K562 (cell line): ENCODE results near the gene SAMD11. TPM values are rescaled to one million over a fixed set of nuclear protein-coding genes. Genes with fewer than 3 reads are reported as not detected.

ENCODE experiments used
- BCOR ChIP-seq: fragments of 450-650 bp; IDR thresholded peaks from 2 replicates; pipeline ENCODE4 v1.6.1; 2016
- BHLHE40 ChIP-seq: IDR thresholded peaks from 2 replicates; pipeline ENCODE4 v1.6.1; 2011; ENCODE audit warnings: low read length, improper control_type of control experiment
- CBX5 ChIP-seq: IDR thresholded peaks from 2 replicates; pipeline ENCODE4 v1.6.1; 2014; ENCODE audit warnings: low read depth, borderline replicate concordance
- CHAMP1 ChIP-seq: fragments of 450-650 bp; IDR thresholded peaks from 2 replicates; pipeline ENCODE4 v1.6.1; 2016; ENCODE audit warnings: mild to moderate bottlenecking
- E2F4 ChIP-seq: sonication (generic); formaldehyde crosslinking; IDR thresholded peaks from 2 replicates; pipeline ENCODE4 v1.8.0; 2022; ENCODE audit warnings: mild to moderate bottlenecking, low read depth, missing genetic modification reagents
- HCFC1 ChIP-seq: IDR thresholded peaks from 2 replicates; pipeline ENCODE4 v1.6.1; 2012; ENCODE audit warnings: low read depth, low read length, improper control_type of control experiment
- MCM7 ChIP-seq, 2 experiments: fragments of 450-650 bp; IDR thresholded peaks; 2 replicates each; pipeline ENCODE4 v1.6.1; 2016 to 2018
- MEF2D ChIP-seq: conservative IDR thresholded peaks from 2 replicates; pipeline ENCODE4 v1.6.1; 2016; ENCODE audit warnings: low read depth, missing genetic modification characterization, missing compliant biosample characterization
- MYBL2 ChIP-seq, 2 experiments: fragments of 450-650 bp in 1 of 2; sonication (generic) in 1 of 2; formaldehyde crosslinking in 1 of 2; IDR thresholded peaks; 2 replicates each; pipeline versions ENCODE4 v1.6.1 to v1.8.1; 2017 to 2022; ENCODE audit warnings: borderline replicate concordance in 1 of 2, inconsistent platforms in 1 of 2, low read depth in 1 of 2, mild to moderate bottlenecking in 1 of 2, missing genetic modification reagents in 1 of 2, moderate library complexity in 1 of 2
- POLR2B ChIP-seq: fragments of 450-650 bp; IDR thresholded peaks from 2 replicates; pipeline ENCODE4 v1.6.1; 2018; ENCODE audit warnings: low read depth; ENCODE audit not compliant: partially characterized antibody
- POU5F1 ChIP-seq: fragments of 150-350 bp; IDR thresholded peaks from 2 replicates; pipeline ENCODE4 v1.6.1; 2014; ENCODE audit warnings: borderline replicate concordance, low read length, low read depth, mild to moderate bottlenecking; ENCODE audit not compliant: partially characterized antibody
- SP2 ChIP-seq: IDR thresholded peaks from 2 replicates; pipeline ENCODE4 v1.6.1; 2011; ENCODE audit warnings: mild to moderate bottlenecking, low read depth, low read length, moderate library complexity; ENCODE audit not compliant: poor library complexity, severe bottlenecking; ENCODE audit errors: extremely low read depth
- ZFP36 ChIP-seq: fragments of 150-350 bp; IDR thresholded peaks from 2 replicates; pipeline ENCODE4 v1.6.1; 2018; ENCODE audit warnings: low read length, low read depth; ENCODE audit not compliant: partially characterized antibody
- ZNF444 ChIP-seq: fragments of 250-450 bp; sonication (Bioruptor Pico); IDR thresholded peaks from 2 replicates; pipeline ENCODE4 v1.4.0; 2020; ENCODE audit warnings: mild to moderate bottlenecking, moderate library complexity
- ZNF589 ChIP-seq: fragments of 200-800 bp; sonication (Bioruptor generic); IDR thresholded peaks from 2 replicates; pipeline ENCODE4 v1.6.1; 2016; ENCODE audit warnings: low read depth, missing genetic modification characterization, missing compliant biosample characterization
- ZNF766 ChIP-seq: fragments of 200-800 bp; sonication (Bioruptor generic); conservative IDR thresholded peaks from 2 replicates; pipeline ENCODE4 v1.6.1; 2016; ENCODE audit warnings: missing genetic modification characterization, missing compliant biosample characterization
- polyA plus RNA-seq, 8 experiments: library from polyadenylated mRNA; depleted of rRNA in 4 of 8; stranded (reverse) in 5 of 8; unstranded in 3 of 8; fragments of >200 nt; fragmentation: Nextera tagmentation in 2 of 8; fragmentation: Illumina TruSeq in 1 of 8; extraction: Ambion mirVana in 2 of 8; extraction: Trizol in 1 of 8; gene quantifications; 2 replicates each; pipeline versions ENCODE4 v1.2.1 to v1.2.3, GENCODE V29; 2011 to 2014; ENCODE audit warnings: inconsistent platforms in 1 of 8, missing spikeins in 1 of 8
- total RNA-seq, 7 experiments: library from RNA; depleted of rRNA in 6 of 7; stranded (reverse); fragments of >200 nt in 6 of 7; fragmentation: Illumina TruSeq in 2 of 7; extraction: Trizol in 2 of 7; gene quantifications; 2 replicates each; pipeline versions ENCODE4 v1.2.1 to v1.2.3, GENCODE V29; 2011 to 2021; ENCODE audit warnings: low replicate concordance in 1 of 7
- TF ChIP-seq, protein P1 (sequence below): fragments of 450-650 bp; IDR thresholded peaks from 2 replicates; pipeline ENCODE4 v1.6.1; 2018; ENCODE audit warnings: mild to moderate bottlenecking, low read depth; ENCODE audit not compliant: partially characterized antibody
- TF ChIP-seq, protein P2 (sequence below): IDR thresholded peaks from 2 replicates; pipeline ENCODE4 v1.6.1; 2014; ENCODE audit warnings: antibody characterized with exemption
- TF ChIP-seq, protein P3 (sequence below): fragments of 250-450 bp; sonication (Bioruptor Pico); IDR thresholded peaks from 2 replicates; pipeline ENCODE4 v1.4.0; 2020; ENCODE audit warnings: mild to moderate bottlenecking, moderate library complexity
- TF ChIP-seq, protein P4 (sequence below): fragments of 250-450 bp; sonication (Bioruptor Pico); IDR thresholded peaks from 2 replicates; pipeline ENCODE4 v1.9.0; 2021; ENCODE audit warnings: mild to moderate bottlenecking

The SAMD11 gene
- total and polyA plus RNA-seq, 9 of the 15 experiments (the other 6 are each of a cell fraction or from before 2014, with no cell fraction given) = 0.07 to 0.82 (median 0.11) TPM; not detected in 2

DNA sequence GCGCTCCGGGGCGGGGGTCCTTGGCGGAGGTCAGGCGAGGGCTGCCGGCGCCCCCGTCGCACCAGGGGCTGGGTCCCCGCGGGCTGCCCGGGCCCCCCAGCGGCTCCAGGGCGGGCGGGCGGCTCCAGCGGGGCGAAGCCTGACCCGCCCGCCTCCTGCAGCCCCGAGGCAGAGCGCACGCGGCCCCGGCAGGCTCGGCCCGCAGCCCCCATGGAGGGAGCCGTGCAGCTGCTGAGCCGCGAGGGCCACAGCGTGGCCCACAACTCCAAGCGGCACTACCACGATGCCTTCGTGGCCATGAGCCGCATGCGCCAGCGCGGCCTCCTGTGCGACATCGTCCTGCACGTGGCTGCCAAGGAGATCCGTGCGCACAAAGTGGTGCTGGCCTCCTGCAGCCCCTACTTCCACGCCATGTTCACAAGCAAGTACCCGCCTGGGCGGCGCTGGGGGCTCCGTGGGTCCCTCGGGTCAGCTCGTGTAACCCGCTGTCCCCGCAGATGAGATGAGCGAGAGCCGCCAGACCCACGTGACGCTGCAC lies 37.5 kb downstream of the SAMD11 start (continued):
- TF ChIP-seq MYBL2 (IDR thresholded peaks at IDR 0.05; ENCODE audit: low read depth) (no peak), MYBL2 (CRISPR knock-in tag; IDR thresholded peaks at IDR 0.05; ENCODE audit: borderline replicate concordance) (no peak; the same call in 1 of the 2 replicates), BCOR (no peak), MEF2D (tag) (no peak), POU5F1 (no peak), ZNF444 (CRISPR knock-in tag) (no peak), MCM7 (IDR thresholded peaks at IDR 0.05) (no peak), ZNF766 (CRISPR knock-in tag) (no peak), POLR2B (no peak), CHAMP1 (no peak), BHLHE40 (peak; percentile 49; the same call in 1 of the 2 replicates), E2F4 (CRISPR knock-in tag) (peak; percentile 64; the same call in 1 of the 2 replicates), CBX5 (no peak), SP2 (no peak), HCFC1 (0 out of 2 replicates have a peak, but pooled peaks have one; percentile 9), ZFP36 (no peak), ZNF589 (CRISPR knock-in tag) (no peak)
- TF ChIP-seq, protein P1, sequence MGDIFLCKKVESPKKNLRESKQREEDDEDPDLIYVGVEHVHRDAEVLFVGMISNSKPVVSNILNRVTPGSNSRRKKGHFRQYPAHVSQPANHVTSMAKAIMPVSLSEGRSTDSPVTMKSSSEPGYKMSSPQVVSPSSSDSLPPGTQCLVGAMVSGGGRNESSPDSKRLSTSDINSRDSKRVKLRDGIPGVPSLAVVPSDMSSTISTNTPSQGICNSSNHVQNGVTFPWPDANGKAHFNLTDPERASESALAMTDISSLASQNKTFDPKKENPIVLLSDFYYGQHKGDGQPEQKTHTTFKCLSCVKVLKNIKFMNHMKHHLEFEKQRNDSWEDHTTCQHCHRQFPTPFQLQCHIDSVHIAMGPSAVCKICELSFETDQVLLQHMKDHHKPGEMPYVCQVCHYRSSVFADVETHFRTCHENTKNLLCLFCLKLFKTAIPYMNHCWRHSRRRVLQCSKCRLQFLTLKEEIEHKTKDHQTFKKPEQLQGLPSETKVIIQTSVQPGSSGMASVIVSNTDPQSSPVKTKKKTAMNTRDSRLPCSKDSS = no peak
- TF ChIP-seq, protein P2, sequence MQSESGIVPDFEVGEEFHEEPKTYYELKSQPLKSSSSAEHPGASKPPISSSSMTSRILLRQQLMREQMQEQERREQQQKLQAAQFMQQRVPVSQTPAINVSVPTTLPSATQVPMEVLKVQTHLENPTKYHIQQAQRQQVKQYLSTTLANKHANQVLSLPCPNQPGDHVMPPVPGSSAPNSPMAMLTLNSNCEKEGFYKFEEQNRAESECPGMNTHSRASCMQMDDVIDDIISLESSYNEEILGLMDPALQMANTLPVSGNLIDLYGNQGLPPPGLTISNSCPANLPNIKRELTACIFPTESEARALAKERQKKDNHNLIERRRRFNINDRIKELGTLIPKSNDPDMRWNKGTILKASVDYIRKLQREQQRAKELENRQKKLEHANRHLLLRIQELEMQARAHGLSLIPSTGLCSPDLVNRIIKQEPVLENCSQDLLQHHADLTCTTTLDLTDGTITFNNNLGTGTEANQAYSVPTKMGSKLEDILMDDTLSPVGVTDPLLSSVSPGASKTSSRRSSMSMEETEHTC = no peak
- TF ChIP-seq, protein P3, sequence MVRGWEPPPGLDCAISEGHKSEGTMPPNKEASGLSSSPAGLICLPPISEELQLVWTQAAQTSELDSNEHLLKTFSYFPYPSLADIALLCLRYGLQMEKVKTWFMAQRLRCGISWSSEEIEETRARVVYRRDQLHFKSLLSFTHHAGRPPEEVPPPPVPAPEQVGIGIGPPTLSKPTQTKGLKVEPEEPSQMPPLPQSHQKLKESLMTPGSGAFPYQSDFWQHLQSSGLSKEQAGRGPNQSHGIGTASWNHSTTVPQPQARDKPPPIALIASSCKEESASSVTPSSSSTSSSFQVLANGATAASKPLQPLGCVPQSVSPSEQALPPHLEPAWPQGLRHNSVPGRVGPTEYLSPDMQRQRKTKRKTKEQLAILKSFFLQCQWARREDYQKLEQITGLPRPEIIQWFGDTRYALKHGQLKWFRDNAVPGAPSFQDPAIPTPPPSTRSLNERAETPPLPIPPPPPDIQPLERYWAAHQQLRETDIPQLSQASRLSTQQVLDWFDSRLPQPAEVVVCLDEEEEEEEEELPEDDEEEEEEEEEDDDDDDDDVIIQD = no peak
- TF ChIP-seq, protein P4, sequence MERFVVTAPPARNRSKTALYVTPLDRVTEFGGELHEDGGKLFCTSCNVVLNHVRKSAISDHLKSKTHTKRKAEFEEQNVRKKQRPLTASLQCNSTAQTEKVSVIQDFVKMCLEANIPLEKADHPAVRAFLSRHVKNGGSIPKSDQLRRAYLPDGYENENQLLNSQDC (CRISPR knock-in tag) = no peak
